Measurements from ENCODE around the gene COMMD2. TPM values are rescaled to one million over a fixed set of nuclear protein-coding genes. Genes with fewer than 3 reads are reported as not detected.
A peak's percentile ranks its signal among the peaks of the same experiment; 100 is the strongest.

COMMD2 gene
- total and polyA plus RNA-seq, 2 of the 4 experiments (the other 2 are of a cell fraction) = 23.6 to 46.1 TPM

DNA sequence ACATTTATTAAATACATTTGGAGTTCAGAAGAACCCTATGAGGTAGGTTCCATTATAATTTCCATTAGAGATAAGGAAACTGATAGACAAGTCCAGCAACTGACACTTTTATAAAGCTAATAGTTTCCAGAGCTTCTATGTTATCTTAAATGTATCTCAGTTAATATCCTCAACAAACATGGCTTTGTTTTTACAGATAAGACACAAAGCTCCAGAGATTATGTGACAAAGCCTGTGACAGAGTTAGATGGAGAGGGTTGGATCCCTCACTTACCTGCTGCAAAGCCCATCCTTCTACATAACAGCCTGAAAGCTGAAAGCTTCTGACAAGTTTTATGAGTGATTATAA, 473 bp upstream of the COMMD2 start:
- no TSS peak for BruUV-seq (replicated peaks)
- dilution Hi-C loops (cut with HindIII; ENCODE audit: low sequenced_read_pairs, unreplicated experiment) = no loop called here
- Histone ChIP-seq H3K23ac (ENCODE audit: low read depth, low read length) (no peak overlapping the region), H3K9ac (ENCODE audit: low read depth, low read length) (no peak overlapping the region; the same call in 1 of the 2 replicates), H2AK5ac (ENCODE audit: low read depth, low read length) (no peak overlapping the region), H3K9me3 (ENCODE audit: control insufficient read depth, insufficient read depth, low read length) (no peaks in the 10 kb centered on the region), H2BK15ac (ENCODE audit: low read depth, low read length) (no peak overlapping the region), H3K27me3 (ENCODE audit: control insufficient read depth, insufficient read depth, low read length) (peaks cover 2% of the 10 kb centered on the region; the same call in 1 of the 2 replicates), H2AFZ (replicated peaks; ENCODE audit: low read length, poor library complexity) (peak overlapping the region; percentile 98), H3K56ac (ENCODE audit: extremely low read depth, insufficient read depth, low read length) (peak overlapping the region; percentile 28; the same call in 1 of the 2 replicates), H3K18ac (ENCODE audit: low read depth, low read length) (no peak overlapping the region), H3K4me1 (ENCODE audit: control insufficient read depth, insufficient read depth, low read length) (0 out of 2 replicates have a peak, but pooled peaks cover 2% of the 10 kb centered on the region), H4K20me1 (ENCODE audit: insufficient read depth, low read length) (no peaks in the 10 kb centered on the region), H3K79me1 (ENCODE audit: low read depth in 1 of 2, low read length in 2 of 2) (peaks cover 8 to 32% of the 10 kb centered on the region in 2 experiments), H2BK20ac (ENCODE audit: low read depth, low read length) (no peak overlapping the region), H4K91ac (ENCODE audit: insufficient read depth, low read depth, low read length) (no peak overlapping the region), H4K5ac (ENCODE audit: low read depth, low read length) (peak overlapping the region; percentile 84), H4K8ac (ENCODE audit: low read depth in 2 of 2, low read length in 2 of 2) (peak overlapping the region; percentile 44 to 85), H3K4me2 (ENCODE audit: low read depth, low read length) (peak overlapping the region; percentile 78), H3K36me3 (ENCODE audit: control insufficient read depth, insufficient read depth, low read length) (peaks cover 4% of the 10 kb centered on the region), H3K4me3 (ENCODE audit: insufficient read depth, low read depth, low read length) (peak overlapping the region; percentile 66), H2BK120ac (ENCODE audit: low read depth, low read length) (no peak overlapping the region; the same call in 1 of the 2 replicates), H2BK5ac (ENCODE audit: low read depth, low read length, poor library complexity, severe bottlenecking) (no peak overlapping the region), H3K14ac (replicated peaks; ENCODE audit: low read depth, low read length) (no peak overlapping the region; the same call in 1 of the 2 replicates), H3K9me1 (ENCODE audit: insufficient read depth, low read length) (0 out of 2 replicates have a peak, but pooled peaks cover 3% of the 10 kb centered on the region), H2AK9ac (replicated peaks; ENCODE audit: low read depth, low read length, poor library complexity) (no peak overlapping the region), H3K27ac (ENCODE audit: insufficient read depth, low read length) (no peak overlapping the region), H3K4ac (ENCODE audit: low read depth, low read length) (no peak overlapping the region; the same call in 1 of the 2 replicates)
- no peak for DNase-seq
- TF ChIP-seq NFE2L2 (IDR thresholded peaks at IDR 0.05; ENCODE audit: low read depth, low read length) (no peak), RFX5 (IDR thresholded peaks at IDR 0.05; ENCODE audit: low read depth, low read length) (no peak), MAFK (IDR thresholded peaks at IDR 0.05; ENCODE audit: low read depth, low read length) (no peak), CEBPB (IDR thresholded peaks at IDR 0.05; ENCODE audit: low read depth, low read length) (no peak), CHD1 (IDR thresholded peaks at IDR 0.05; ENCODE audit: low read depth, low read length) (no peak), FOS (IDR thresholded peaks at IDR 0.05; ENCODE audit: low read depth, low read length) (no peak)
- TF ChIP-seq, protein P1, sequence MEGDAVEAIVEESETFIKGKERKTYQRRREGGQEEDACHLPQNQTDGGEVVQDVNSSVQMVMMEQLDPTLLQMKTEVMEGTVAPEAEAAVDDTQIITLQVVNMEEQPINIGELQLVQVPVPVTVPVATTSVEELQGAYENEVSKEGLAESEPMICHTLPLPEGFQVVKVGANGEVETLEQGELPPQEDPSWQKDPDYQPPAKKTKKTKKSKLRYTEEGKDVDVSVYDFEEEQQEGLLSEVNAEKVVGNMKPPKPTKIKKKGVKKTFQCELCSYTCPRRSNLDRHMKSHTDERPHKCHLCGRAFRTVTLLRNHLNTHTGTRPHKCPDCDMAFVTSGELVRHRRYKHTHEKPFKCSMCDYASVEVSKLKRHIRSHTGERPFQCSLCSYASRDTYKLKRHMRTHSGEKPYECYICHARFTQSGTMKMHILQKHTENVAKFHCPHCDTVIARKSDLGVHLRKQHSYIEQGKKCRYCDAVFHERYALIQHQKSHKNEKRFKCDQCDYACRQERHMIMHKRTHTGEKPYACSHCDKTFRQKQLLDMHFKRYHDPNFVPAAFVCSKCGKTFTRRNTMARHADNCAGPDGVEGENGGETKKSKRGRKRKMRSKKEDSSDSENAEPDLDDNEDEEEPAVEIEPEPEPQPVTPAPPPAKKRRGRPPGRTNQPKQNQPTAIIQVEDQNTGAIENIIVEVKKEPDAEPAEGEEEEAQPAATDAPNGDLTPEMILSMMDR (conservative IDR thresholded peaks at IDR 0.05; ENCODE audit: low read depth, low read length) = no peak
- TF ChIP-seq, protein P2, sequence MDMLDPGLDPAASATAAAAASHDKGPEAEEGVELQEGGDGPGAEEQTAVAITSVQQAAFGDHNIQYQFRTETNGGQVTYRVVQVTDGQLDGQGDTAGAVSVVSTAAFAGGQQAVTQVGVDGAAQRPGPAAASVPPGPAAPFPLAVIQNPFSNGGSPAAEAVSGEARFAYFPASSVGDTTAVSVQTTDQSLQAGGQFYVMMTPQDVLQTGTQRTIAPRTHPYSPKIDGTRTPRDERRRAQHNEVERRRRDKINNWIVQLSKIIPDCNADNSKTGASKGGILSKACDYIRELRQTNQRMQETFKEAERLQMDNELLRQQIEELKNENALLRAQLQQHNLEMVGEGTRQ (IDR thresholded peaks at IDR 0.05; ENCODE audit: low read depth, low read length) = no peak
- CTCF ChIA-PET = interaction anchor here (1.0 to 2.8 kb wide), 5 partner anchors 8 to 61 kb away, joined by 3 to 14 read pairs (median 4); partner anchors contain the start of gene RNF13
- ATAC-seq (ENCODE audit: low read depth) = no peak
- in situ Hi-C loops (cut with MboI; ENCODE audit: low sequenced_read_pairs) = no loop called here
- POLR2A ChIA-PET (ENCODE audit: unreplicated experiment) = interaction anchor here (0.5 kb wide), 1 partner anchor 230 kb away, joined by 4 read pairs; no protein-coding TSS in a partner anchor
- intact Hi-C loops (cut with micrococcal nuclease) = loop anchor here (1.0 kb wide), 1 partner anchor 240 kb away; no protein-coding TSS in a partner anchor

Measured in IMR-90 (cell line).